HepG2 (cell line): Measurements from ENCODE around the gene ACTN4. TPM values are rescaled to one million over a fixed set of nuclear protein-coding genes. Genes with fewer than 3 reads are reported as not detected.

Source experiments
- CBX1 ChIP-seq: IDR thresholded peaks from one replicate; pipeline ENCODE4 v1.6.1; 2016; ENCODE audit warnings: antibody characterized with exemption, low read depth
- GFI1 ChIP-seq: sonication (generic); formaldehyde crosslinking; IDR thresholded peaks from 2 replicates; pipeline ENCODE4 v1.5.0; 2020; ENCODE audit warnings: missing genetic modification reagents, mild to moderate bottlenecking, borderline replicate concordance
- HNRNPL ChIP-seq: fragments of 200-400 bp; formaldehyde crosslinking; IDR thresholded peaks from 2 replicates; pipeline ENCODE4 v1.6.1; 2017; ENCODE audit warnings: mild to moderate bottlenecking, low read depth, low read length
- KDM1A ChIP-seq: IDR thresholded peaks from 2 replicates; pipeline ENCODE4 v1.6.1; 2016; ENCODE audit warnings: missing compliant biosample characterization
- PHF20 ChIP-seq: sonication (generic); formaldehyde crosslinking; IDR thresholded peaks from 2 replicates; pipeline ENCODE4 v1.5.0; 2020; ENCODE audit warnings: mild to moderate bottlenecking, missing genetic modification reagents
- RBFOX2 ChIP-seq: fragments of 200-400 bp; formaldehyde crosslinking; IDR thresholded peaks from 2 replicates; pipeline ENCODE4 v1.6.1; 2017; ENCODE audit warnings: low read depth, mild to moderate bottlenecking, low read length
- XRCC5 ChIP-seq: fragments of 200-400 bp; formaldehyde crosslinking; optimal IDR thresholded peaks from 2 replicates; pipeline ENCODE3; 2017; ENCODE audit warnings: mild to moderate bottlenecking, low read length
- ZNF17 ChIP-seq: sonication (generic); formaldehyde crosslinking; IDR thresholded peaks from 2 replicates; pipeline ENCODE4 v1.5.0; 2020; ENCODE audit warnings: mild to moderate bottlenecking, missing genetic modification reagents
- ZNF251 ChIP-seq: sonication (generic); formaldehyde crosslinking; IDR thresholded peaks from 2 replicates; pipeline ENCODE4 v1.9.0; 2021; ENCODE audit warnings: mild to moderate bottlenecking, missing genetic modification reagents
- ZNF30 ChIP-seq: sonication (generic); formaldehyde crosslinking; IDR thresholded peaks from 2 replicates; pipeline ENCODE4 v1.5.0; 2020; ENCODE audit warnings: mild to moderate bottlenecking, missing genetic modification reagents
- ZNF749 ChIP-seq: sonication (generic); formaldehyde crosslinking; IDR thresholded peaks from 2 replicates; pipeline ENCODE4 v1.8.0; 2022; ENCODE audit warnings: mild to moderate bottlenecking, missing genetic modification reagents, moderate library complexity, borderline replicate concordance
- ZNF75D ChIP-seq: sonication (generic); formaldehyde crosslinking; IDR thresholded peaks from 2 replicates; pipeline ENCODE4 v1.8.1; 2023; ENCODE audit warnings: missing genetic modification reagents, mild to moderate bottlenecking, borderline replicate concordance
- polyA plus RNA-seq, 8 experiments: library from polyadenylated mRNA; depleted of rRNA in 3 of 8; stranded (reverse) in 7 of 8; unstranded in 1 of 8; fragments of >200 nt; fragmentation: Illumina TruSeq in 4 of 8; extraction: Trizol in 4 of 8; gene quantifications; 2 replicates each; pipeline versions ENCODE4 v1.2.1 to v1.2.3, GENCODE V29; 2011 to 2016; ENCODE audit warnings: low read depth in 4 of 8, missing spikeins in 1 of 8, mixed read lengths in 1 of 8; ENCODE audit not compliant: insufficient read depth in 1 of 8
- total RNA-seq, 5 experiments: library from RNA; depleted of rRNA; stranded (reverse); fragments of >200 nt; fragmentation: Illumina TruSeq; extraction: Trizol; gene quantifications; 2 replicates each; pipeline ENCODE4 v1.2.3, GENCODE V29; 2016; ENCODE audit warnings: low read depth in 1 of 5
- TF ChIP-seq, protein P1 (sequence below): IDR thresholded peaks from 2 replicates; pipeline ENCODE4 v1.6.1; 2016; ENCODE audit warnings: low read depth, control low read depth
- TF ChIP-seq, protein P2 (sequence below): sonication (generic); formaldehyde crosslinking; IDR thresholded peaks from 2 replicates; pipeline ENCODE4 v1.5.0; 2020; ENCODE audit warnings: mild to moderate bottlenecking, missing genetic modification reagents, moderate library complexity
- TF ChIP-seq, protein P3 (sequence below): sonication (generic); formaldehyde crosslinking; IDR thresholded peaks from 2 replicates; pipeline ENCODE4 v1.4.0; 2020; ENCODE audit warnings: missing genetic modification reagents
- TF ChIP-seq, protein P4 (sequence below): sonication (generic); formaldehyde crosslinking; IDR thresholded peaks from 2 replicates; pipeline ENCODE4 v1.5.0; 2020; ENCODE audit warnings: mild to moderate bottlenecking, missing genetic modification reagents, borderline replicate concordance
- TF ChIP-seq, protein P5 (sequence below): sonication (generic); formaldehyde crosslinking; IDR thresholded peaks from 2 replicates; pipeline ENCODE4 v1.4.0; 2020; ENCODE audit warnings: missing genetic modification reagents
- TF ChIP-seq, protein P6 (sequence below): sonication (generic); formaldehyde crosslinking; IDR thresholded peaks from 2 replicates; pipeline ENCODE4 v1.4.0; 2020; ENCODE audit warnings: mild to moderate bottlenecking, missing genetic modification reagents, borderline replicate concordance

The ACTN4 gene
- total and polyA plus RNA-seq, 2 of the 13 experiments (the other 11 are each of a cell fraction or from before 2014, with no cell fraction given) = 171 to 192 TPM

DNA sequence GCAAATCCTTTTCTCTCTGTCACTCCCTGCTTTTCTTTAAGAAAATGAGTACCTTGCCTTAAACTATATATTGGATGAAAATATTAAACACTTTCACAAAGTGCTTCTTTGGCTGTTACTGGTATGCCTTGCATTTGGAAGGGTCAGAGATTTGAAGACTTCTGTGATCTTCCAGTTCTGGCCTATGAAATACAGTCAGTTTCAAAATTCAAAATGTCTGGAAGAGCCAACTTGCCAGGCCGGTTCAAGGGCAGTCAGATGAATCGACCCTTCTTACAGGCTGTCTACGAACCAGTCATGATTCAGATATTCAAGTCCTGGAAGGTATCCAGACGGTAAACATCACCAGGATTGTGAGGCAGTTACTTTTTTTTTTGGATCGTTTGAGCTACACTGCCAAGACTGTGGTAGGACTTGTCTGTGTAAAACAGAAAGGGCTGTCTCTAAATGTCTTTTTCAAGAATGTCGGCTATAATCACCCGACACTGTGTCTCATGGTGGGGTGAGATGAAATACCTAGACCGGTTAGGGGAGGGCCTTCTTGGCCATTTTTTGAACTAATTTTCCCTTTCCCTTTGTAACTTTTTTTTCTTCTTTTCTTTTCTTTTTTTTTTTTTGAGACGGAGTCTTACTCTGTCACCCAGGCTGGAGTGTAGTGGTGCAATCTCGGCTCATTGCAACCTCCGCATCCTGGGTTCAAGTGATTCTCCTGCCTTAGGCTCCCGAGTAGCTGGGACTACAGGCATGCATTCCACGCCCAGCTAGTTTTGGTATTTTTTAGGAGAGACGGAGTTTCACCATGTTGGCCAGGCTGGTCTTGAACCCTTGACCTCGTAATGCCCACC is 11.2 kb downstream of the ACTN4 start (continued):
- TF ChIP-seq, protein P1, sequence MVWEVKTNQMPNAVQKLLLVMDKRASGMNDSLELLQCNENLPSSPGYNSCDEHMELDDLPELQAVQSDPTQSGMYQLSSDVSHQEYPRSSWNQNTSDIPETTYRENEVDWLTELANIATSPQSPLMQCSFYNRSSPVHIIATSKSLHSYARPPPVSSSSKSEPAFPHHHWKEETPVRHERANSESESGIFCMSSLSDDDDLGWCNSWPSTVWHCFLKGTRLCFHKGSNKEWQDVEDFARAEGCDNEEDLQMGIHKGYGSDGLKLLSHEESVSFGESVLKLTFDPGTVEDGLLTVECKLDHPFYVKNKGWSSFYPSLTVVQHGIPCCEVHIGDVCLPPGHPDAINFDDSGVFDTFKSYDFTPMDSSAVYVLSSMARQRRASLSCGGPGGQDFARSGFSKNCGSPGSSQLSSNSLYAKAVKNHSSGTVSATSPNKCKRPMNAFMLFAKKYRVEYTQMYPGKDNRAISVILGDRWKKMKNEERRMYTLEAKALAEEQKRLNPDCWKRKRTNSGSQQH (CRISPR knock-in tag) = 0 out of 2 replicates have a peak, but pooled peaks have one; percentile 22
- TF ChIP-seq, protein P2, sequence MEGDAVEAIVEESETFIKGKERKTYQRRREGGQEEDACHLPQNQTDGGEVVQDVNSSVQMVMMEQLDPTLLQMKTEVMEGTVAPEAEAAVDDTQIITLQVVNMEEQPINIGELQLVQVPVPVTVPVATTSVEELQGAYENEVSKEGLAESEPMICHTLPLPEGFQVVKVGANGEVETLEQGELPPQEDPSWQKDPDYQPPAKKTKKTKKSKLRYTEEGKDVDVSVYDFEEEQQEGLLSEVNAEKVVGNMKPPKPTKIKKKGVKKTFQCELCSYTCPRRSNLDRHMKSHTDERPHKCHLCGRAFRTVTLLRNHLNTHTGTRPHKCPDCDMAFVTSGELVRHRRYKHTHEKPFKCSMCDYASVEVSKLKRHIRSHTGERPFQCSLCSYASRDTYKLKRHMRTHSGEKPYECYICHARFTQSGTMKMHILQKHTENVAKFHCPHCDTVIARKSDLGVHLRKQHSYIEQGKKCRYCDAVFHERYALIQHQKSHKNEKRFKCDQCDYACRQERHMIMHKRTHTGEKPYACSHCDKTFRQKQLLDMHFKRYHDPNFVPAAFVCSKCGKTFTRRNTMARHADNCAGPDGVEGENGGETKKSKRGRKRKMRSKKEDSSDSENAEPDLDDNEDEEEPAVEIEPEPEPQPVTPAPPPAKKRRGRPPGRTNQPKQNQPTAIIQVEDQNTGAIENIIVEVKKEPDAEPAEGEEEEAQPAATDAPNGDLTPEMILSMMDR (CRISPR knock-in tag) = no peak
- TF ChIP-seq ZNF251 (CRISPR knock-in tag) (no peak), KDM1A (no peak), CBX1 (no peak), GFI1 (CRISPR knock-in tag) (0 out of 2 replicates have a peak, but pooled peaks have one; percentile 30), RBFOX2 (no peak), ZNF75D (no peak), PHF20 (no peak), HNRNPL (no peak), ZNF30 (CRISPR knock-in tag) (no peak), ZNF17 (CRISPR knock-in tag) (no peak), ZNF749 (CRISPR knock-in tag) (no peak), XRCC5 (peak; percentile 24)
- TF ChIP-seq, protein P3, sequence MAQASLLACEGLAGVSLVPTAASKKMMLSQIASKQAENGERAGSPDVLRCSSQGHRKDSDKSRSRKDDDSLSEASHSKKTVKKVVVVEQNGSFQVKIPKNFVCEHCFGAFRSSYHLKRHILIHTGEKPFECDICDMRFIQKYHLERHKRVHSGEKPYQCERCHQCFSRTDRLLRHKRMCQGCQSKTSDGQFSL = no peak
- TF ChIP-seq, protein P4, sequence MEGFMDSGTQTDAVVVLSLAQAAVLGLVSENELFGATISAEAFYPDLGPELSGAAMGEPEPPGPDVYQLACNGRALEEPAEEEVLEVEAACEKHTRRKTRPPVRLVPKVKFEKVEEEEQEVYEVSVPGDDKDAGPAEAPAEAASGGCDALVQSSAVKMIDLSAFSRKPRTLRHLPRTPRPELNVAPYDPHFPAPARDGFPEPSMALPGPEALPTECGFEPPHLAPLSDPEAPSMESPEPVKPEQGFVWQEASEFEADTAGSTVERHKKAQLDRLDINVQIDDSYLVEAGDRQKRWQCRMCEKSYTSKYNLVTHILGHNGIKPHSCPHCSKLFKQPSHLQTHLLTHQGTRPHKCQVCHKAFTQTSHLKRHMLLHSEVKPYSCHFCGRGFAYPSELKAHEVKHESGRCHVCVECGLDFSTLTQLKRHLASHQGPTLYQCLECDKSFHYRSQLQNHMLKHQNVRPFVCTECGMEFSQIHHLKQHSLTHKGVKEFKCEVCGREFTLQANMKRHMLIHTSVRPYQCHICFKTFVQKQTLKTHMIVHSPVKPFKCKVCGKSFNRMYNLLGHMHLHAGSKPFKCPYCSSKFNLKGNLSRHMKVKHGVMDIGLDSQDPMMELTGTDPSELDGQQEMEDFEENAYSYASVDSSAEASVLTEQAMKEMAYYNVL (CRISPR knock-in tag) = no peak
- TF ChIP-seq, protein P5, sequence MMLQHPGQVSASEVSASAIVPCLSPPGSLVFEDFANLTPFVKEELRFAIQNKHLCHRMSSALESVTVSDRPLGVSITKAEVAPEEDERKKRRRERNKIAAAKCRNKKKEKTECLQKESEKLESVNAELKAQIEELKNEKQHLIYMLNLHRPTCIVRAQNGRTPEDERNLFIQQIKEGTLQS (CRISPR knock-in tag) = no peak
- TF ChIP-seq, protein P6, sequence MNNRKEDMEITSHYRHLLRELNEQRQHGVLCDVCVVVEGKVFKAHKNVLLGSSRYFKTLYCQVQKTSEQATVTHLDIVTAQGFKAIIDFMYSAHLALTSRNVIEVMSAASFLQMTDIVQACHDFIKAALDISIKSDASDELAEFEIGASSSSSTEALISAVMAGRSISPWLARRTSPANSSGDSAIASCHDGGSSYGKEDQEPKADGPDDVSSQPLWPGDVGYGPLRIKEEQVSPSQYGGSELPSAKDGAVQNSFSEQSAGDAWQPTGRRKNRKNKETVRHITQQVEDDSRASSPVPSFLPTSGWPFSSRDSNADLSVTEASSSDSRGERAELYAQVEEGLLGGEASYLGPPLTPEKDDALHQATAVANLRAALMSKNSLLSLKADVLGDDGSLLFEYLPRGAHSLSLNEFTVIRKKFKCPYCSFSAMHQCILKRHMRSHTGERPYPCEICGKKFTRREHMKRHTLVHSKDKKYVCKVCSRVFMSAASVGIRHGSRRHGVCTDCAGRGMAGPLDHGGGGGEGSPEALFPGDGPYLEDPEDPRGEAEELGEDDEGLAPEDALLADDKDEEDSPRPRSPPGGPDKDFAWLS (CRISPR knock-in tag) = no peak
- TF ChIP-seq, all 625 proteins: peak for 97
